MV-4-11 (cell line): Measurements from ENCODE around the gene KIF25.
A peak's percentile ranks its signal among the peaks of the same experiment; 100 is the strongest.

ENCODE experiments used
- DNase-seq: peaks from one replicate; lab custom pipeline; 2025; lab: John Stamatoyannopoulos, UW

KIF25 gene, protein sequence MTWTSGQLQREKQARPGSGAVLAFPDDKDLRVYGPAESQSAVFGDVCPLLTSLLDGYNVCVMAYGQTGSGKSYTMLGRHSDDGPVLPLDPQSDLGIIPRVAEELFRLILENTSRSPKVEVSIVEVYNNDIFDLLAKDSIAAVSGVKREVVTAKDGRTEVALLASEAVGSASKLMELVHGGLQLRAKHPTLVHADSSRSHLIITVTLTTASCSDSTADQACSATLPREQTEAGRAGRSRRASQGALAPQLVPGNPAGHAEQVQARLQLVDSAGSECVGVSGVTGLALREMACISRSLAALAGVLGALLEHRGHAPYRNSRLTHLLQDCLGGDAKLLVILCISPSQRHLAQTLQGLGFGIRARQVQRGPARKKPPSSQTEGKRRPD

GRCh38 chr6:167997642-167998041 is at the start of gene KIF25:
KIF25 (plus strand) TSS chr6:167997671; CDS start chr6:168029586, 31,915 bp downstream.
- no peak for DNase-seq

GRCh38 chr6:167947716-167948115 is 49.8 kb upstream of the KIF25 start:
- DNase-seq: no peak

DNA sequence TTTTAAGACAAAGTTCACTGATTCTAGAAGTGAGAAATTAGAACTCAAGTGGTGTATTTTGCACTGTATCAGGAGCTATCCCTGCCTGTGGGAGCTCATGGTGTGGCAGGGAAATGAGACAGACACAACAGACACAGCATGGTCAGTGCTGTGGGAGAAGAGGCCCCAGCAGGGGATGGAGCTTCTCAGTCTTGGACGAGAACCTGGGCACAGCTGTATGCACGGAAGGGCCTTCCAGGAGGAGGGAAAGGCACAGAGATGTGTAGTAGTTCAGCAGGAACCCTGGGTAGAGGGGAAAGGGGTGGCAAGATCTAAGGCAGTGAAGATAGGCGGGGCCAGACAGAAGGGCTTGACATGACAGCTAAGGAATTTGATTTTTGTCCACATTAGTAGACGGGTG is 48.8 kb upstream of the KIF25 start:
- no peak for DNase-seq

DNA sequence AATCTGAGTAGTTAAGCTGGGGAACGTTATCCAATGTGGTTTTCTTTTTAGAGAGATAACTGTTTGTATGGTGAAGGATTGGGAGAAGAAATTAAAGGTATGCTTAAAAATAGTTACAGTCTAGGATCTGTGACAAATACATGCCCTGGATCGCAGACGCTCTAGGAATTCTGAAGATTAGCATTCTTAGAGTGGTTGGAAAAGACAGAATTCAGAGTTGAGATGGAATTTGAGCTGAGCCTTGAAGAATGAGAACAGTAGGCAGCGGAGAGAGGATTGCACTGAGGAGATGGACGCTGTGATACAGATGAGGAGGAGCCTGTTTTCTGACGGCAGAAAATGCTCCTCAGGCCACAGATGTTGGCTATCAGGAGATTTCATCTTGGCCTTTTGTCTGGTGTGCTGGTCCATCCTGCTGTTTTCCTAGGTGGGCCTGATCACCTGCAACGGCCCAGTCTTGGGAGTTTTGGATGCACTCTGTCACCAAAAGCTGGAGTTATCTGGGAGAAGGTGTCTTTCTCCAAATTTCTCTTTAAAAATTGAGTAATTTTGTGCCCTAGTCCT is 48.3 kb upstream of the KIF25 start:
- DNase-seq: no peak

- no peak for DNase-seq
These were observed 45.5 kb upstream of the KIF25 start for GRCh38 chr6:167951781-167952511.

DNA sequence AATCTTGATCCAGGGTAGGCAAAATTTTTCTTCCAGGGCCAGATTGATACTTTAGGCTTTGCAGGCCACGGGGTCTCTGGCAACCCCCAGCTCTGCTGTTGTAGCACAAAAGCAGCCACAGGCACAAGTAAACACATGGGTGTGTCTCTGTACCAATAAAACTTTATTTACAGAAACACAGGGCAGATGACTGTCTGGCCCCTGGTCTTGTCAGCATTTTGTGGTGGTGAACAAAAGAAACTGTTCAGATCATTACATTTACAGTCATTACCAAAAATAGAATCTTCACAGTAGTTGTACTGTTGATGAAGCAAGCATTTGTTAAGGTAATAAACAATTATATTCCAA is 45.0 kb upstream of the KIF25 start:
- DNase-seq: no peak

GRCh38 chr6:167953551-167953950 is 43.9 kb upstream of the KIF25 start:
- no peak for DNase-seq

GRCh38 chr6:167954151-167954550 is 43.3 kb upstream of the KIF25 start:
- no peak for DNase-seq

- no peak for DNase-seq
These were observed 41.0 kb upstream of the KIF25 start for GRCh38 chr6:167956491-167956890.

GRCh38 chr6:167956983-167957492 is 40.4 kb upstream of the KIF25 start:
- no peak for DNase-seq

DNA sequence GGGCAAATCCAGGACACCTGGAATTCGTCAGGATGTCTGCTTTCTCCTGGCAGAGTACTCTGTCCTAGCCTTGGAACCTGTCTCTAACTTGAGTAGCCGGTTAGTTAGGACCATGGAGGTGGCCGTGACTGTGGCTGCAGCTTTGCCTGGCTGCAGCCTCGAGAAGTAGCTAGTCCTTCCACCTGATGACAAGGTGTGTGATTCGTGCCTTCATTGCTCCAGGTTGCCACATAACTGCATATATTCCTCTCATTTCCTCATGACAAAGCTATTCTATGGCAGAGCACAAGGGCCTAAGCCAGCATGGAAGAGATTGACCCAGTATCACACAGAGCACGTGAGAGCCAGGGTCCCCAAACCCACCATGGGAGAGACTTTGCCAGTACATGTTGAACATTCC is 39.8 kb upstream of the KIF25 start:
- no peak for DNase-seq

GRCh38 chr6:167960579-167960978 is 36.9 kb upstream of the KIF25 start:
- DNase-seq: no peak

- DNase-seq: no peak
These were observed 34.8 kb upstream of the KIF25 start for GRCh38 chr6:167962711-167963110.

DNA sequence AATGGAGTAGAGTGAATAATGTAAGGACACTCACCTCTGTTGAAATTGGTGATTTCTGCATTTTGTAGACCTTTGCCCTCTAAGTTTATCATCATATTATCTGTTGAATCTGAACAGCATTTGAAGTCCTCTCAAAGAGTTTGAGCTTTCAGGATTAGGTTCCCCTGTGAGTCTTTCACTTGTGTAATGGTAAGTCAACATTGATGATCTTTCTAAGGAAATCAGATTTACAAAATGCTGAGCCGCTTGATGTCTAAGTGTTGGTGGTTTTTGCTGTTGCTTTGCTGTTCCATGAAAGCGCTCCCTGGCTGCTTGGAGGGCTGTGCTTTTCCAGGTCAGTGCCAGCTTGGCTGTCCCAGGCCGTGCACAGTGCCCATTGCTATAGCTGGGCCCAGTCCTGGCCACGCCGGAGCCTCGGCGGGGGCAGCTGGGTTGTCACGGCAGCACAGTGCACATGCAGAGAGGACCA is 33.8 kb upstream of the KIF25 start:
- no peak for DNase-seq

GRCh38 chr6:167965592-167966539 is 31.6 kb upstream of the KIF25 start:
- no peak for DNase-seq

- DNase-seq: no peak
These were observed 30.9 kb upstream of the KIF25 start for GRCh38 chr6:167966540-167966905.

DNA sequence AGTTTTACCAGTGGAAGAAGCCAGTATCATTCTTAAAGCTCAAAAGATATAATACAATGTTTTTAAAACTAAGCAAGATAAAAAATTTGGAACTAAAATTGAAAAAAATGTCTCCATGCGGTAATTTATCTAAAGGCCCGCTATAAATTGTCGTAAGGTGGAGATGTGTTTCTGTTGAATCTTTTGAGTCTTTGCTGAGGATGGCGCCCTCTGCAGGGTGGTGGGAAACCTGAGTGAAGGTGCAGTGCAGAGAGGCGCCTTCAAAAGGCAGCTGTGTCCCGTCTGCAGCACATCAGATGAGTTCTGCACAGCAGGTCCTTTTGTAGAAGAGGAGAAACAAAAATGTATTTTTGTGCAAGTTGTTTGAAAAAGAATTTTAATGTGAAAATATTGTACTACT is 29.4 kb upstream of the KIF25 start:
- DNase-seq: peak; percentile 6

GRCh38 chr6:167970230-167970629 is 27.2 kb upstream of the KIF25 start:
- DNase-seq: no peak

GRCh38 chr6:167972193-167972592 is 25.3 kb upstream of the KIF25 start:
- DNase-seq: no peak

GRCh38 chr6:167973148-167973885 is 24.2 kb upstream of the KIF25 start:
- no peak for DNase-seq
